ENCODE data around the gene TMEM207. TPM values are rescaled to one million over a fixed set of nuclear protein-coding genes. Genes with fewer than 3 reads are reported as not detected.
A peak's percentile ranks its signal among the peaks of the same experiment; 100 is the strongest.

Gene TMEM207
- polyA plus RNA-seq, 1 donor, result not detected

GRCh38 chr3:190444576-190445145 lies 5.0 kb downstream of the TMEM207 start:
- DNase-seq (ENCODE audit: low read depth), result no peak

- DNase-seq (ENCODE audit: low read depth), result no peak
Observed at GRCh38 chr3:190444006-190444405, 5.7 kb downstream of the TMEM207 start.

GRCh38 chr3:190443257-190443656 lies 6.4 kb downstream of the TMEM207 start:
- no peak for DNase-seq (ENCODE audit: low read depth)

- no peak for DNase-seq (ENCODE audit: low read depth)
Observed at GRCh38 chr3:190442240-190442639, 7.5 kb downstream of the TMEM207 start.

GRCh38 chr3:190436331-190436730 lies 13.4 kb downstream of the TMEM207 start:
- no peak for DNase-seq (ENCODE audit: low read depth)

- DNase-seq (ENCODE audit: low read depth), result no peak
Observed at GRCh38 chr3:190435618-190436017, 14.1 kb downstream of the TMEM207 start.

GRCh38 chr3:190433626-190434025 lies 16.1 kb downstream of the TMEM207 start:
- no peak for DNase-seq (ENCODE audit: low read depth)

DNA sequence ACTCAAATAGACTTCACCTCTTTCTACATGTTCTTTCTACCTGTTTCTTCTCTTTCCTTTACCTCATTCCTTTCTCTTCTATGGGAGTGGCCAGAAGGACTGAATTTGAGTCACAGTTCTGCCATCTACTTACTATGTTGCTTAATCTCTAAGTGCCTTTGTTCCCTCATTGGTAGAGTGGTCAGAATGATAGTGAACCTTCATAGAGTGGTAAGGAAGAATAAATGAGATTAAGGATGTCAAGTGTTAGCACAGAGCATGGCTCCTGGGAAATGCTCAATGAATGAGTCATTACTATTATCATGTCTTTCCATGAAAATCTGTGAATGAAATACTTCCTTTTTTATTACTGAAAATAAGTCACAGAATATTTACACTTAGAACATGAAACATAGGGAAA lies 17.5 kb downstream of the TMEM207 start:
- no peak for DNase-seq (ENCODE audit: low read depth)

GRCh38 chr3:190430906-190431305 lies 18.8 kb downstream of the TMEM207 start:
- no peak for DNase-seq (ENCODE audit: low read depth)

GRCh38 chr3:190429681-190430080 lies 20.0 kb downstream of the TMEM207 start:
- DNase-seq (ENCODE audit: low read depth), result no peak

- no peak for DNase-seq (ENCODE audit: low read depth)
Observed at GRCh38 chr3:190426806-190427507, 22.7 kb downstream of the TMEM207 start.

DNA sequence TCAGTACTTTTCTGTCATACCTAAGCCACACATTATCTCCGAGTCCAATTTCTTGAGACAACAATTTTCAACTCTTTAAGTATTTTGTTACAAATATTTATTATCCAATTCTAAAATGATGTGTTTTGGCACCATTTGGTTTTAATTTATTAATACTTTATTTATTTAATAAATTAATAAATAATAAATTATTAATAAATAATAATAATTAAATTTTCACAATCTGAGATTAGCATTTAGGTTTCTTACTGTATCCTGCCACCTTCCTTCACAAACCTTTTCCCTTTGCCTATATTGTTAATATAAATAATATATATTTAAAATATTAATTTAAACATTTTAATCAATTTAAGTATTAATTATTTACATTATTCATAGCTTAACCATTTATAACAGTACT lies 23.9 kb downstream of the TMEM207 start:
- no peak for DNase-seq (ENCODE audit: low read depth)

GRCh38 chr3:190424478-190425439 lies 24.9 kb downstream of the TMEM207 start:
- DNase-seq (ENCODE audit: low read depth), result peak; percentile 32

- no peak for DNase-seq (ENCODE audit: low read depth)
Observed at GRCh38 chr3:190424108-190424477, 25.6 kb downstream of the TMEM207 start.

DNA sequence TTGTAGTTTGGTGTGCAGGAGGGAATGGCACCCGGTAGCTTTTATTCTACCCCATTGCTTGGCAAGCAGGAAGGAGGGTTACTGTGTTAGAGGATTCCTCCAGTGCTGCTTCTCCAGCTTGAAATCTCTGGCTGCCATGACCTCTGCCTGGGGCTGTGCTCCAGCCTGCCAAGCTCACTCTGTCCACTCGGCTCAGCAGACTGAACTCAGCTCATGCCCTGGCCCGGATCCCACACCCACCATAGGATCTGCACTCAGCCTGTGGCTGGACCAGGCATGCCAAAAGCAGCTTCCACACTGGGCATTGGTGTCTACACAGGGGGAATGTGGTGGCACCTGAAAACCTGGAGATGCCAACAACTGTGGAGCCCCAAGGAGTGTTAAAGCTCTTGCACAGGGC lies 35.4 kb downstream of the TMEM207 start:
- no peak for DNase-seq (ENCODE audit: low read depth)

DNA sequence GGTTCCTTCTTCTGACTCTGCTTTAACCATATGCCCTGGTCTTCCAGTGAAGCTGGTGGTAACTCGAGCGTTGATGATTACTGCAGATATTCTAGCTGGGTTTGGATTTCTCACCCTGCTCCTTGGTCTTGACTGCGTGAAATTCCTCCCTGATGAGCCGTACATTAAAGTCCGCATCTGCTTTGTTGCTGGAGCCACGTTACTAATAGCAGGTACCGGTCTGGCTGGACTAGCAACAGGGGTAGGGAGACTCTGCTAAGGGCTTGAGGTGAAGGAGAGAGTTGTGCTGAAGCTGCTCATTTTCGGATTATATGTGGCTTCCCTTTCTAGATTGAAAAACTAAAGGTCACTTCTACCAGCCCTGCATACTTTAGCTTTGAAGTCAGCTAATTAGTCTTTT lies 45.0 kb downstream of the TMEM207 start:
- DNase-seq (ENCODE audit: low read depth), result no peak

DNA sequence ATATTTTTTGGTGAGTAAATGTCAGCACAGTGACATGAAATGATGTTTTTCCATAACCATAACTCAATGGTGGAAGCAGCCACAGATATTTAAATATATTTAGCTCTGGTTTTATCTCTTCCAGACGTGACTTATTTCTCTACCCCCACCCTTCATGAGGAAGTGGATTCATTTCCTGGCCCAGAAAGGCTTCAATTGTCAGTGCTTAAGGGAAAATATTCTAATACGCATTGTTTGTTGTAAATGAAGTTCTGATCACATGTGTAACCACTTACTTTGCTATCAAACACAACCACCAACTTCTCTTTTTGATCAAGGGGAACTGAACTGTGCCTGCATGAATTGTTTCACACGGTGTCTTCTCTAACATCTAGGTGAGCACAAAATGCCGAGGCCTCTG lies 47.7 kb downstream of the TMEM207 start:
- no peak for DNase-seq (ENCODE audit: low read depth)

- no peak for DNase-seq (ENCODE audit: low read depth)
Observed at GRCh38 chr3:190399677-190400076, 50.0 kb downstream of the TMEM207 start.

DNA sequence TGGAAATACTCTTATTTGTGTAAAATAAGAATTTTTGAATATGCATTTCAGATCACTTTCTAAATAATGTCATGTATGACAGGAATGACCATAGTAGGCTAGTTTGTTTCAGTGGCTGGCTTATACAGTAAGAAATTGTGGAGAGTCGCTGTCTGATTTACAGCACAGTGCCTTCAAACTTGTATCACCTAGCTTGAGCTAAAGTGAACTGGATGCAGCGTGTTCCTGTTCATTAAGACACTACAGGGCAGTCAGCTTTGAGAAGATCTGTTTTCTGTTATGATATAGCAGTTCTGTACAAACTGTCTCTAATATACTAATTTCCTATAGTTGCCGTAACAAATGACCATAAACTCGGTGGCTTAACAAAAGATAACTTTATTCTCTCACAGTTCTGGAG lies 51.8 kb downstream of the TMEM207 start:
- no peak for DNase-seq (ENCODE audit: low read depth)

- DNase-seq (ENCODE audit: low read depth), result no peak
Observed at GRCh38 chr3:190396001-190396400, 53.7 kb downstream of the TMEM207 start.

GRCh38 chr3:190388703-190389102 lies 61.0 kb downstream of the TMEM207 start:
- no peak for DNase-seq (ENCODE audit: low read depth)

- no peak for DNase-seq (ENCODE audit: low read depth)
Observed at GRCh38 chr3:190387578-190388213, 62.0 kb downstream of the TMEM207 start, which contains the start of gene CLDN16. TSS of gene CLDN16 (plus strand) at chr3:190388163. CDS start at chr3:190388330, 167 bp downstream.

All from forelimb muscle (tissue), 1 donor.